NCI-H1105 (cell line): ENCODE data around the gene MGRN1.
A peak's percentile ranks its signal among the peaks of the same experiment; 100 is the strongest.

Experiments used
- DNase-seq: peaks from one replicate; lab custom pipeline; 2025; lab: John Stamatoyannopoulos, UW

Gene MGRN1

GRCh38 chr16:4687946-4688673 is 63.5 kb downstream of the MGRN1 start:
- no peak for DNase-seq

GRCh38 chr16:4688674-4689045 is 64.0 kb downstream of the MGRN1 start:
- DNase-seq, result no peak

- no peak for DNase-seq
These were observed 64.6 kb downstream of the MGRN1 start for GRCh38 chr16:4689091-4689671.

DNA sequence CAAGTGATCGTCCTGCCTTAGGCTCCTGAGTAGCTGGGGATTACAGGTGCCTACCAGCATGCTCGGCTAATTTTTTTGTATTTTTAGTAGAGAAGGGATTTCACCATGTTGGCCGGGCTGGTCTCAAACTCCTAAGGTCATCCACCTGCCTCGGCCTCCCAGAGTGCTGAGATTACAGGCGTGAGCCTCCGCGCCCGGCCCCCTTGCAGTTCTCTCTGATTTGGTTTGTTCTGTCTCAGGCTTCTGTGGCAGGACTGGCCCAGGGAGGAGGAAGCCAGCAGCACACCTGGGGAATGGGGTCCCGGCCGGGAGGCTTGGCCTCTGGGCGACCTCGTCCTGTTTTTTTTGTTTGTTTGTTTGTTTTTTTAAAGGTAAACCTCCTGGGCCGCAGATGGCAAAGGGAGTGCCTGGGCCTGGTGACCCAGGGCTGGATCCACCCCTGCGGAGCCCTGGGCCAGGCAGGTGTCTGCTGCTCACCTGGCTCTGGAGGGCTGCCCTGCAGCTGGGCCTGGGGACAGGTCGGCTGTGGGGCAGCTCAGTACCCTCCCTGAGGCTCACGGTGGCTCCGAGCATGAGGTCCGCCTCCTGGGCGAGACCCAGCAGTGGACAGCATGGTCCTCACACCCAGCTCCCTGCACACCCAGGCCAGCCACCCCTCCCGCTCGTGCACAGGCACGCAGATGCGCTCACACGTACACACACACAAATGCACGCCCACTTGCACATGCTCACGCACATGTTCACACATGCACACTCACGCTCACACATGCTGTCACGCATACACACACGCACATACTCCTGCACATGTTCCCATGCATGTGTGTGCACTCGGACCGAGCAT is 65.5 kb downstream of the MGRN1 start:
- DNase-seq, result no peak

GRCh38 chr16:4690946-4691665 is 66.5 kb downstream of the MGRN1 start:
- no peak for DNase-seq

- DNase-seq, result no peak
These were observed 67.2 kb downstream of the MGRN1 start for GRCh38 chr16:4691666-4692412.

GRCh38 chr16:4692460-4693295 is 68.1 kb downstream of the MGRN1 start:
- DNase-seq, result no peak

GRCh38 chr16:4693296-4693955 is 68.8 kb downstream of the MGRN1 start, which contains the start of gene NUDT16L1:
Gene NUDT16L1, plus strand, starts transcription at chr16:4693562. Its CDS starts 165 bp downstream, at chr16:4693727.
- DNase-seq, result peak; percentile 83

- DNase-seq, result peak; percentile 2
These were observed 69.5 kb downstream of the MGRN1 start for GRCh38 chr16:4693956-4694641.

DNA sequence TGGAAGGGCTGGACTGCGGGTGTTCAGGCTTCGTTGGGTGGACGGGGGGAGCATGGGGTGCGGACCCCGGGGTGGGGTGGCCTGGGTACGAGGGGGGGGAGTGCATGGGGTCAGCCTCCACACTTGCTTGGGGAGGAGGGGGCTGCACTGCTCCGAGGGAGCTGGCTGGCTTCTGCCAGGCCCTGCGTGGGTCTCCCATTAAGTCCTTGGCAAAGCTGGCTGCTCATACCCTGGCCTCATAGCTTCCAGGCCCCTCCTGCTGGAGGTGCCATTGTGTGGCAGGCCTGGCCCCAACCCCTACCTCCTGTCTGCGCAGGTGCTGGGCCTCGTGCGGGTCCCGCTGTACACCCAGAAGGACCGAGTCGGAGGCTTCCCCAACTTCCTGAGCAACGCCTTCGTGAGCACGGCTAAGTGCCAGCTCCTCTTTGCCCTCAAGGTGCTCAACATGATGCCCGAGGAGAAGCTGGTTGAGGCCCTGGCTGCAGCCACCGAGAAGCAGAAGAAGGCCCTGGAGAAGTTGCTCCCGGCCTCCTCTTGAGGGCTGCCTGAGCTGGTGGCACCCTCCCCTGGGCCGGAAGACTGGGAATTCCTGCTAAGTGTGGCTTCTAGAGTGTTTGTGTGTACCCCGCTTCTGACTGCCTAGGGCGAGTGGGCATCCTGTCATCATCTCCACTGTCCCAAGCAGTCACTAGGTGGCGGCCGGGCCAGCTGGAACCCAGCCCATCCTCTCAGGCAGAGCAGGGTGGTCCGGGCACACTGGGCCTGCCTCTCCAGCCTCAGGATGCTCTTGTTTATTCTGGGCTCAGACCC is 70.2 kb downstream of the MGRN1 start:
- no peak for DNase-seq

GRCh38 chr16:4695473-4696171 is 71.0 kb downstream of the MGRN1 start:
- DNase-seq, result no peak

GRCh38 chr16:4696172-4696904 is 71.7 kb downstream of the MGRN1 start:
- DNase-seq, result no peak

- DNase-seq, result no peak
These were observed 72.5 kb downstream of the MGRN1 start for GRCh38 chr16:4696905-4697847.

DNA sequence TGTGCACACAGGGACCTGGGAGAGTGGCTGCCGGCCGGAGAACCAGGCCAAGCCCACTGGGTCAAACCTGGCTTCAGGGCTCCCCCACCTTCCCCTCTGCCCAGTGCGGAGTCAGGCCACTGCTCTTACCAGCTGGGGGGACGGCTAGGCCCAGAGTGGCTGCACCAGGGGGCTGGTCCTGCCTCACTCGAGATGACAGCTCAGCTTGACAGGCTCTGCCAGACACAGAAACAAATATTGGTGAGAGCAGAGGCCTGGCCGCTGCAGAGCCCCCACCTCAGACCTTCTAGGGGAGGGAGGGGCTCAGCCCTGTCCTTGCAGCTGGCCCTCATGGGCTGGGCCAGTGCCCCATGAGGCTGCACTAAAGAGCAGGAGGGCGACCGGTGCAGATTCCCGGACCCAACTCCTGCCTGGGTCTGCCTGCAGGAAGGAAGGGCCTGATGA is 73.2 kb downstream of the MGRN1 start:
- no peak for DNase-seq

- DNase-seq, result no peak
These were observed 73.9 kb downstream of the MGRN1 start for GRCh38 chr16:4698321-4699045.
